Measurements from ENCODE around the gene FRMD3. TPM values are rescaled to one million over a fixed set of nuclear protein-coding genes. Genes with fewer than 3 reads are reported as not detected.
A peak's percentile ranks its signal among the peaks of the same experiment; 100 is the strongest.

Gene FRMD3
- total RNA-seq, 2 experiments from 2014 or later, result 0.27 to 1.1 TPM

DNA sequence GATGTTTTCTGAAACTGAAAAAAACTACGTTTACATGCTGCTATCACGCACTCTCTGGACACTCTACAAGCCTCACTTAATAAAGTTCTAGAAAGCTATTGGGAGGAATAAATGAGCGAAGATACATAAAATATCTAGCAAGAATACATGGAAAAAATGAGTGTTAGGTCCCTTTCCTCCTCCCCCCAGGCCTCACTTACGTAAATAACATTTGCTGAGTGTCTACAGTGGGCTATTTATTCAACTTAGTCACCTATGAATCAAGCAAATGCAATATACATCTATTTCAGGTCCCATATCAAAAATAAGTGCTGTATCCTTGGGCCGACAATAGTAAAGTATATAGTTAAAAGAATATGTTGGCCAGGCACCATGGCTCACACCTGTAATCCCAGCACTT lies 62.5 kb downstream of the FRMD3 start:
- intact Hi-C loops (cut with micrococcal nuclease), result loop anchor here (10.0 kb wide), 1 partner anchor 59 kb away; the partner anchor contains the start of gene FRMD3
- H3K27me3 Mint-ChIP-seq, result no peaks in the 10 kb centered on the region
- CTCF ChIA-PET, result no interaction called here
- no peak overlapping the region for H3K4me3 Mint-ChIP-seq
- peaks cover 4% of the 10 kb centered on the region for H3K9me3 Mint-ChIP-seq
- no peak for DNase-seq
- H3K27ac Mint-ChIP-seq, result no peak overlapping the region
- no peaks in the 10 kb centered on the region for H3K36me3 Mint-ChIP-seq (ENCODE audit: low read depth)
- POLR2A ChIA-PET, result no interaction called here
- H3K4me1 Mint-ChIP-seq (ENCODE audit: low read depth), result peaks cover 22% of the 10 kb centered on the region
- TF ChIP-seq CTCF (IDR thresholded peaks at IDR 0.05), result no peak
- no peak for ATAC-seq

DNA sequence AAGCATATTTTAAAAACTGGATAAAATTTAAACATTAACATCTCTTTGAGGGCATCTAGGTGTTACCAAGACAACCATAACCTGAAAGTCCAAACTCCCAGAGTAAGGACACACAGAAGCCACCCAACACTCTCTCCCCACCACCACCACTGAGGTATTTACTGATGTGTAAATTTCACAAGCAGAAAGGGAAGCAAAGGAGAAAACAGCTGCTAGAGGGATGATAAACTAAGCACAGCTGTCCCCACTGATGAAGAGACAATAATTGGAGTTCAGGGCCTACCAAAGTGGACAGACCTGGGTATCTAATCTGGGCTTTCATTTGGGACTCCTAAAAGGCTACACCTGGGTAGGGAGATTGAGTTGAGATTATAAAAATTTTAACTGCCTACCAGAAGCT lies 63.6 kb downstream of the FRMD3 start:
- ATAC-seq (no peak), DNase-seq (no peak)
- Mint-ChIP-seq H3K4me3 (no peak overlapping the region), H3K27me3 (no peaks in the 10 kb centered on the region), H3K27ac (no peak overlapping the region), H3K9me3 (peaks cover 3% of the 10 kb centered on the region), H3K4me1 (ENCODE audit: low read depth) (peaks cover 22% of the 10 kb centered on the region), H3K36me3 (ENCODE audit: low read depth) (no peaks in the 10 kb centered on the region)
- CTCF ChIA-PET, result interaction anchor here (0.7 kb wide), 1 partner anchor 15 kb away, joined by 3 read pairs; no protein-coding TSS in a partner anchor
- POLR2A ChIA-PET, result no interaction called here
- intact Hi-C loops (cut with micrococcal nuclease), result loop anchor here (10.0 kb wide), 1 partner anchor 60 kb away; the partner anchor contains the start of gene FRMD3
- TF ChIP-seq CTCF (IDR thresholded peaks at IDR 0.05), result no peak

DNA sequence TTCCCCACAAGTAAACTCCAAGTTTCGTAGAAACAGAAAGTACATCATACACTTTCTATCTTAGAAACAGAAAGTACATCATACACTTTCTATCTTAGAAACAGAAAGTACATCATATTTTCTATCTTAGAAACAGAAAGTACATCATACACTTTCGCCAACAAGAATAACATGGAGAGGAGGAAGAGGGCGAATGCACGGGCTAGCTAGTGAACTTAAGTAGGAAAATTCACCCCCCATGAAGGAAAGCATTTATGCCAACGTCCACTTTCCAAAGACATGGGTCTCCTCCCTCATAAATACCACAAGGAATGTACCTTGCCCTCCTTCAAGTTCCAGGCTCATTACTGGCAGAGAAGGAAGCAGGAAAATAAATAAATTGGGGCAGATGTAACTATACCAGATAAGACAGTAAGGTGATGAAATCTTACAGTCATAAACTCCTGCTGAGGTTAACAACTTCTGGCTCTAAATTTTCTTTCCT lies 64.7 kb downstream of the FRMD3 start:
- no peak for TF ChIP-seq CTCF (IDR thresholded peaks at IDR 0.05)
- CTCF ChIA-PET, result no interaction called here
- Mint-ChIP-seq H3K4me1 (ENCODE audit: low read depth) (peaks cover 22% of the 10 kb centered on the region), H3K27ac (peak overlapping the region; percentile 67), H3K36me3 (ENCODE audit: low read depth) (no peaks in the 10 kb centered on the region), H3K27me3 (no peaks in the 10 kb centered on the region), H3K9me3 (no peaks in the 10 kb centered on the region), H3K4me3 (peak overlapping the region; percentile 49)
- DNase-seq, result peak; percentile 12
- ATAC-seq, result peak; percentile 95
- intact Hi-C loops (cut with micrococcal nuclease), result loop anchor here (10.0 kb wide), 1 partner anchor 61 kb away; the partner anchor contains the start of gene FRMD3
- POLR2A ChIA-PET, result no interaction called here

GRCh38 chr9:83472764-83473163 lies 65.4 kb downstream of the FRMD3 start:
- H3K4me1 Mint-ChIP-seq (ENCODE audit: low read depth), result peaks cover 22% of the 10 kb centered on the region

More at GRCh38 chr9:83472764-83473163, 65.4 kb downstream of the FRMD3 start:
- Mint-ChIP-seq H3K4me3 (no peak overlapping the region), H3K9me3 (no peaks in the 10 kb centered on the region), H3K27ac (peak overlapping the region; percentile 67), H3K27me3 (no peaks in the 10 kb centered on the region), H3K36me3 (ENCODE audit: low read depth) (no peaks in the 10 kb centered on the region)
- ATAC-seq (no peak), DNase-seq (no peak)
- TF ChIP-seq CTCF (IDR thresholded peaks at IDR 0.05), result no peak
- intact Hi-C loops (cut with micrococcal nuclease), result loop anchor here (10.0 kb wide), 1 partner anchor 62 kb away; the partner anchor contains the start of gene FRMD3
- ChIA-PET POLR2A (no interaction called here), CTCF (no interaction called here)
